ENCODE data around the gene CABP1.

DNA sequence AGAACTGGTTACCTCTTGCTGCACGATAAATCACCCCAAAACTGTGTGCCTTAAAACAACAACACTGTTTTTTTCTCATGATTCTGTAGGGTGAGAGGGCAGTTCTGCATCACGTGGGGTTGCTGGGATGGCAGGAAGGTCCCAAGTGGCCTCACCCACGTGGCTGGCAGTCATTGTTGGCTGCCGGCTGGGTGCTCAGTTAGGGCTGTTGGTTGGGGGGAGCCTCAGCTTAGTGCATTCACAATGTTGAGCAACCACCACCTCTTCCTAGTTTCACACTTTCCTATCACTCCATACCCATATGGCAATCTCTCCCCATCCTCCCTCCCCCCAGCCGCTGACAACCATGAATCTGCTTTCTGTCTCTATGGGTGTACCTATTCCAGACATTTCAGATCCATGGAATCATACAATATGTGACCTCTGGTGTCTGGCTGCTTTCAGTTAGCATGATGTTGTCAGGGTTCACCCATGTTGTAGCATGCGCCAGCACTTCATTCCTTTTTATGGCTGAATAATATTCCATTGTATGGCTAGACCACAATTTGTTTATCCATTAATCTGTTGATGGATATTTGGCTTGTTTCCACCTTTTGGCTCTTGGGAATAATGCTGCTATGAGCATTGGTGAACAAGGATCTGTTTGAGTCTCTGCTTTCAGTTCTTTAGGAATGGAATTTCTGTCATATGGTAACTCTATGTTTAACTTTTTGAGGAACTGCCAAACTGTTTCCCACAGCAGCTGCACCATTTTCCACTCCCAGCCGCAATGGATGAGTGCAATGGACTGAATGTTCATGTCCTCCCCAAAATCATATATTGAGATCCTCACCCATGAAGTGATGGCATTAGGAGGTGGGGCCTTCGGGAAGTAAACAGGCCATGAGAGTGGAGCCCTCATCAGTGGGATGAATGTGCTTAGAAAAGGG lies 48.0 kb upstream of the CABP1 start:
- no peak for TF ChIP-seq POLR2AphosphoS5 (IDR thresholded peaks at IDR 0.05; ENCODE audit: insufficient read depth, low read depth, low read length)
- TF ChIP-seq, protein P1, sequence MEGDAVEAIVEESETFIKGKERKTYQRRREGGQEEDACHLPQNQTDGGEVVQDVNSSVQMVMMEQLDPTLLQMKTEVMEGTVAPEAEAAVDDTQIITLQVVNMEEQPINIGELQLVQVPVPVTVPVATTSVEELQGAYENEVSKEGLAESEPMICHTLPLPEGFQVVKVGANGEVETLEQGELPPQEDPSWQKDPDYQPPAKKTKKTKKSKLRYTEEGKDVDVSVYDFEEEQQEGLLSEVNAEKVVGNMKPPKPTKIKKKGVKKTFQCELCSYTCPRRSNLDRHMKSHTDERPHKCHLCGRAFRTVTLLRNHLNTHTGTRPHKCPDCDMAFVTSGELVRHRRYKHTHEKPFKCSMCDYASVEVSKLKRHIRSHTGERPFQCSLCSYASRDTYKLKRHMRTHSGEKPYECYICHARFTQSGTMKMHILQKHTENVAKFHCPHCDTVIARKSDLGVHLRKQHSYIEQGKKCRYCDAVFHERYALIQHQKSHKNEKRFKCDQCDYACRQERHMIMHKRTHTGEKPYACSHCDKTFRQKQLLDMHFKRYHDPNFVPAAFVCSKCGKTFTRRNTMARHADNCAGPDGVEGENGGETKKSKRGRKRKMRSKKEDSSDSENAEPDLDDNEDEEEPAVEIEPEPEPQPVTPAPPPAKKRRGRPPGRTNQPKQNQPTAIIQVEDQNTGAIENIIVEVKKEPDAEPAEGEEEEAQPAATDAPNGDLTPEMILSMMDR (IDR thresholded peaks at IDR 0.05; ENCODE audit: extremely low read depth in 1 of 2, insufficient read depth in 1 of 2, low read depth in 1 of 2, low read length in 2 of 2), result no peak
- TF ChIP-seq EZH2 (IDR thresholded peaks at IDR 0.05; ENCODE audit: borderline replicate concordance, low read depth, low read length, severe bottlenecking), result no peak
- no peak for TF ChIP-seq POLR2A (IDR thresholded peaks at IDR 0.05; ENCODE audit: low read depth, low read length)
- no peak for TF ChIP-seq MYC (IDR thresholded peaks at IDR 0.05; ENCODE audit: low read depth, low read length)

Measured in endothelial cell of umbilical vein (primary cell).